Naive thymus-derived CD4-positive, alpha-beta T cell (primary cell): ENCODE results near the gene GOLGA6D. TPM values are rescaled to one million over a fixed set of nuclear protein-coding genes. Genes with fewer than 3 reads are reported as not detected.
"Not testable (repeated sequence)": the region's sequence is repeated elsewhere in the genome, so short reads cannot be mapped to it uniquely, and the experiment has no call there.

Experiments used
- ATAC-seq: fragments of 150-1000 bp; cut with Tn5 transposase; 2 replicates; pipeline ENCODE4 v1.10.0; 2021; ENCODE audit warnings: mild to moderate bottlenecking, moderate library complexity
- CTCF ChIA-PET: fragments of 350-600 bp; sonication (Branson Sonifier 250); formaldehyde crosslinking; loops from one replicate; lab custom pipeline; 2021; ENCODE audit warnings: antibody characterized with exemption; lab: Charles Lee
- POLR2A ChIA-PET: fragments of 350-600 bp; sonication (Branson Sonifier 250); formaldehyde crosslinking; loops from one replicate; lab custom pipeline; 2021; ENCODE audit warnings: antibody characterized with exemption, inconsistent platforms; lab: Charles Lee
- DNase-seq, 9 donors: peaks; one replicate each; pipeline versions ENCODE4 v3.0.0 to v3.0.0-alpha.2; 2020 to 2022; ENCODE audit warnings: mixed read lengths in 1 of 9
- H3K27ac ChIP-seq: one replicate; pipeline ENCODE4 v1.7.0; 2013; ENCODE audit warnings: mild to moderate bottlenecking, low read depth, low read length, moderate library complexity
- H3K27me3 ChIP-seq, 2 donors: one replicate each; pipeline ENCODE4 v1.7.0; 2013; ENCODE audit warnings: low read length in 2 of 2, mild to moderate bottlenecking in 2 of 2, moderate library complexity in 2 of 2; ENCODE audit not compliant: control insufficient read depth in 2 of 2, insufficient read depth in 2 of 2
- H3K36me3 ChIP-seq, 3 experiments: 1 replicate in 2 of 3; 2 replicates in 1 of 3; pipeline ENCODE4 v1.7.0; 2013; ENCODE audit warnings: low read length in 3 of 3, mild to moderate bottlenecking in 3 of 3, moderate library complexity in 1 of 3; ENCODE audit not compliant: insufficient read depth in 3 of 3, control insufficient read depth in 2 of 3
- H3K4me1 ChIP-seq, 2 donors: one replicate each; pipeline ENCODE4 v1.7.0; 2013; ENCODE audit warnings: low read length in 2 of 2, mild to moderate bottlenecking in 2 of 2, moderate library complexity in 1 of 2; ENCODE audit not compliant: control insufficient read depth in 2 of 2, insufficient read depth in 2 of 2
- H3K4me3 ChIP-seq: 2 replicates; pipeline ENCODE4 v1.7.0; 2013; ENCODE audit warnings: mild to moderate bottlenecking, low read length
- H3K9me3 ChIP-seq, 3 experiments: 1 replicate in 2 of 3; 2 replicates in 1 of 3; pipeline ENCODE4 v1.7.0; 2013; ENCODE audit warnings: low read length in 3 of 3; ENCODE audit not compliant: control insufficient read depth in 2 of 3
- H3K27ac Mint-ChIP-seq, 9 donors: one replicate each; pipeline ENCODE4 v1.8.0; 2020 to 2022; ENCODE audit warnings: mixed read lengths in 9 of 9, mild to moderate bottlenecking in 8 of 9, moderate library complexity in 5 of 9, inconsistent platforms in 2 of 9
- H3K27me3 Mint-ChIP-seq, 5 donors: one replicate each; pipeline ENCODE4 v1.8.0; 2021 to 2022; ENCODE audit warnings: mixed read lengths in 5 of 5, mild to moderate bottlenecking in 1 of 5
- H3K36me3 Mint-ChIP-seq, 5 donors: one replicate each; pipeline ENCODE4 v1.8.0; 2020 to 2022; ENCODE audit warnings: mixed read lengths in 5 of 5, mild to moderate bottlenecking in 3 of 5, inconsistent platforms in 1 of 5
- H3K4me1 Mint-ChIP-seq, 7 donors: one replicate each; pipeline ENCODE4 v1.8.0; 2020 to 2022; ENCODE audit warnings: mixed read lengths in 7 of 7, mild to moderate bottlenecking in 3 of 7, inconsistent platforms in 1 of 7
- H3K4me3 Mint-ChIP-seq, 10 donors: one replicate each; pipeline ENCODE4 v1.8.0; 2020 to 2022; ENCODE audit warnings: mild to moderate bottlenecking in 10 of 10, mixed read lengths in 10 of 10, moderate library complexity in 6 of 10, inconsistent platforms in 2 of 10
- H3K9me3 Mint-ChIP-seq, 11 donors: one replicate each; pipeline ENCODE4 v1.8.0; 2020 to 2022; ENCODE audit warnings: mixed read lengths in 11 of 11, mild to moderate bottlenecking in 4 of 11, inconsistent platforms in 1 of 11, moderate library complexity in 1 of 11
- intact Hi-C, 2 donors: fragments of 100-400 bp; cut with micrococcal nuclease; formaldehyde crosslinking; loops; one replicate each; pipeline ENCODE4 v1.15.1; 2023
- polyA plus RNA-seq, 2 donors: library from polyadenylated mRNA; unstranded; fragments of 300-500 nt; fragmentation: Illumina TruSeq; gene quantifications; one replicate each; pipeline ENCODE4 v1.2.3, GENCODE V29; 2021
- total RNA-seq, 6 experiments: library from RNA in 5 of 6; stranded (reverse) in 5 of 6; gene quantifications; 1 replicate in 5 of 6; 2 replicates in 1 of 6; pipeline ENCODE4 v1.2.3 and lab custom pipeline; 2021 to 2026

Gene GOLGA6D
- total and polyA plus RNA-seq, 7 experiments from 2014 or later, result 0.19 to 0.27 TPM; not detected in 5

- H3K27me3 Mint-ChIP-seq, H3K4me1 ChIP-seq, DNase-seq, H3K4me3 Mint-ChIP-seq, H3K9me3 ChIP-seq, ATAC-seq, intact Hi-C loops, H3K27ac ChIP-seq, H3K9me3 Mint-ChIP-seq, H3K27me3 ChIP-seq, H3K36me3 ChIP-seq, CTCF ChIA-PET, H3K27ac Mint-ChIP-seq, H3K36me3 Mint-ChIP-seq, POLR2A ChIA-PET, H3K4me3 ChIP-seq, H3K4me1 Mint-ChIP-seq: not testable (repeated sequence)
Measured at GRCh38 chr15:75258034-75258433, 24.6 kb upstream of the GOLGA6D start, which contains the start of gene GOLGA6C. GOLGA6C (plus strand) TSS chr15:75258334; CDS start chr15:75258599, 265 bp downstream.

GRCh38 chr15:75258620-75259343, 23.9 kb upstream of the GOLGA6D start:
- DNase-seq, ATAC-seq, H3K4me3 Mint-ChIP-seq, H3K27ac Mint-ChIP-seq, H3K4me1 Mint-ChIP-seq, H3K27me3 ChIP-seq, CTCF ChIA-PET, H3K27me3 Mint-ChIP-seq, H3K36me3 ChIP-seq, H3K36me3 Mint-ChIP-seq, H3K9me3 ChIP-seq, H3K4me3 ChIP-seq, POLR2A ChIA-PET, H3K9me3 Mint-ChIP-seq, H3K27ac ChIP-seq, H3K4me1 ChIP-seq, intact Hi-C loops: not testable (repeated sequence)

GRCh38 chr15:75259873-75260272, 22.8 kb upstream of the GOLGA6D start:
- POLR2A ChIA-PET, result not testable (repeated sequence)

GRCh38 chr15:75273751-75274359, 8.8 kb upstream of the GOLGA6D start:
- H3K4me3 ChIP-seq, H3K36me3 ChIP-seq, H3K27me3 Mint-ChIP-seq, DNase-seq, H3K4me1 Mint-ChIP-seq, H3K9me3 ChIP-seq, POLR2A ChIA-PET, H3K36me3 Mint-ChIP-seq, H3K4me3 Mint-ChIP-seq, H3K27me3 ChIP-seq, H3K9me3 Mint-ChIP-seq, H3K27ac ChIP-seq, ATAC-seq, H3K4me1 ChIP-seq, H3K27ac Mint-ChIP-seq: not testable (repeated sequence)
- CTCF ChIA-PET, result interaction anchor here (0.6 kb wide), 1 partner anchor 1673 kb away, joined by 10 read pairs; no protein-coding TSS in a partner anchor
- intact Hi-C loops, result loop anchor here in 1 of 2 donors (10.0 kb wide), 1 partner anchor 249 kb away; the partner anchor contains the start of gene PPCDC

More at GRCh38 chr15:75259873-75260272, 22.8 kb upstream of the GOLGA6D start:
- H3K36me3 ChIP-seq, H3K4me1 ChIP-seq, H3K4me3 Mint-ChIP-seq, DNase-seq, H3K9me3 ChIP-seq, H3K4me3 ChIP-seq, H3K27me3 Mint-ChIP-seq, H3K9me3 Mint-ChIP-seq, H3K4me1 Mint-ChIP-seq, ATAC-seq, H3K27me3 ChIP-seq, H3K27ac Mint-ChIP-seq, H3K36me3 Mint-ChIP-seq, intact Hi-C loops, H3K27ac ChIP-seq, CTCF ChIA-PET: not testable (repeated sequence)

GRCh38 chr15:75274509-75275107, 8.0 kb upstream of the GOLGA6D start:
- intact Hi-C loops, result loop anchor here in 1 of 2 donors (10.0 kb wide), 1 partner anchor 250 kb away; the partner anchor contains the start of gene PPCDC
- H3K4me1 ChIP-seq, H3K27me3 Mint-ChIP-seq, H3K36me3 Mint-ChIP-seq, H3K9me3 ChIP-seq, H3K4me3 ChIP-seq, H3K9me3 Mint-ChIP-seq, H3K4me1 Mint-ChIP-seq, H3K27ac Mint-ChIP-seq, POLR2A ChIA-PET, H3K4me3 Mint-ChIP-seq, H3K27ac ChIP-seq, H3K36me3 ChIP-seq, H3K27me3 ChIP-seq: not testable (repeated sequence)
- DNase-seq (peak in 7 of 9 donors; percentile 14 to 81 (median 42)), ATAC-seq (peak; percentile 74)
- CTCF ChIA-PET, result interaction anchor here (0.6 kb wide), 1 partner anchor 1672 kb away, joined by 10 read pairs; no protein-coding TSS in a partner anchor

GRCh38 chr15:75275617-75276016, 7.0 kb upstream of the GOLGA6D start:
- H3K27me3 ChIP-seq, H3K36me3 ChIP-seq, H3K4me1 Mint-ChIP-seq, H3K27ac ChIP-seq, H3K4me3 ChIP-seq, H3K4me1 ChIP-seq, H3K9me3 ChIP-seq, H3K36me3 Mint-ChIP-seq, POLR2A ChIA-PET, H3K9me3 Mint-ChIP-seq, H3K27ac Mint-ChIP-seq, H3K4me3 Mint-ChIP-seq, CTCF ChIA-PET, ATAC-seq, H3K27me3 Mint-ChIP-seq: not testable (repeated sequence)
- DNase-seq, result peak in 1 of 9 donors; percentile 5
- intact Hi-C loops, result loop anchor here in 1 of 2 donors (10.0 kb wide), 1 partner anchor 251 kb away; the partner anchor contains the start of gene PPCDC
